ENCODE results near the gene P4HA2. TPM values are rescaled to one million over a fixed set of nuclear protein-coding genes. Genes with fewer than 3 reads are reported as not detected.

Gene P4HA2
- total and polyA plus RNA-seq, 2 donors (not counting 1 experiment from before 2014, with no cell fraction given): 184 to 553 TPM

- no peaks in the 10 kb centered on the region for H3K79me2 ChIP-seq (ENCODE audit: control insufficient read depth, insufficient read depth, low read length)
- peaks cover 26% of the 10 kb centered on the region for H3K36me3 ChIP-seq (ENCODE audit: control insufficient read depth, insufficient read depth, low read length)
- H3K9me3 ChIP-seq (ENCODE audit: control insufficient read depth, insufficient read depth, low read depth, low read length): no peaks in the 10 kb centered on the region
- DNase-seq (ENCODE audit: low read depth in 2 of 2): no peak
- H3K4me1 ChIP-seq (ENCODE audit: control insufficient read depth, extremely low read depth, insufficient read depth, low read length): peaks cover 15% of the 10 kb centered on the region
- no peak overlapping the region for H3K27ac ChIP-seq (ENCODE audit: insufficient read depth, low read length)
- no peaks in the 10 kb centered on the region for H4K20me1 ChIP-seq (ENCODE audit: control insufficient read depth, extremely low read depth, insufficient read depth, low read length)
- H3K27me3 ChIP-seq (ENCODE audit: control insufficient read depth, insufficient read depth, low read length): no peaks in the 10 kb centered on the region
- no peak overlapping the region for H3K9ac ChIP-seq (ENCODE audit: insufficient read depth, low read length)
- H3K4me2 ChIP-seq (ENCODE audit: extremely low read depth, insufficient read depth, low read length): no peak overlapping the region
- H3K4me3 ChIP-seq (replicated peaks in 1 of 4; ENCODE audit: control extremely low read depth in 1 of 4, insufficient read depth in 1 of 4, low read depth in 3 of 4, low read length in 4 of 4): no peak overlapping the region
- no peak overlapping the region for H2AFZ ChIP-seq (ENCODE audit: low read length)
- TF ChIP-seq CTCF (conservative IDR thresholded peaks at IDR 0.05 in 1 of 2, IDR thresholded peaks at IDR 0.05 in 1 of 2; ENCODE audit: low read depth in 1 of 2, low read length in 2 of 2) (no peak), EZH2 (IDR thresholded peaks at IDR 0.05; ENCODE audit: low read length, missing control alignments) (no peak)
These were observed 43.9 kb upstream of the P4HA2 start for GRCh38 chr5:132271251-132272246.

DNA sequence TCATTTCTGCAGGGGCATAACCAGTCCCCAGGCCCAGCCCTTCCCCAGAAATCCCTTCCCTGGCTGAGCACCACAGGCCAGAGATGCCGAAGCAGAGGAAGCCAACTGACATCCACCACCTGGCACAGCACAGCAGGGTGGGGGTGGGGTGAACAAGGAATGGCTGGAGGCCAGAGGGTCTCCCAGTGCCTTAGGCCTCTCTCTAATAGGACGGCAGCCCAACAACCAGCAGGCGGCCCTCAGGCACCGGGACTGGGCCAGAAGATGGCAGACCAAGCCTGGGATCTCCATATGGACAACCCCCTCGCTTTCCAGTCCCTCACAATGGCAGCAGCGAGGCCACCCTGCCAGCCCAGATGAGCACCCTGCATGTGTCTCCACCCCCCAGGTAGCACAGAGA lies 43.1 kb upstream of the P4HA2 start:
- Histone ChIP-seq H3K27me3 (ENCODE audit: control insufficient read depth, insufficient read depth, low read length) (no peaks in the 10 kb centered on the region), H3K4me1 (ENCODE audit: control insufficient read depth, extremely low read depth, insufficient read depth, low read length) (peaks cover 21% of the 10 kb centered on the region), H3K4me3 (replicated peaks in 1 of 4; ENCODE audit: control extremely low read depth in 1 of 4, insufficient read depth in 1 of 4, low read depth in 3 of 4, low read length in 4 of 4) (no peak overlapping the region), H4K20me1 (ENCODE audit: control insufficient read depth, extremely low read depth, insufficient read depth, low read length) (no peaks in the 10 kb centered on the region), H3K9ac (ENCODE audit: insufficient read depth, low read length) (no peak overlapping the region), H3K79me2 (ENCODE audit: control insufficient read depth, insufficient read depth, low read length) (no peaks in the 10 kb centered on the region), H2AFZ (ENCODE audit: low read length) (no peak overlapping the region), H3K27ac (ENCODE audit: insufficient read depth, low read length) (no peak overlapping the region), H3K36me3 (ENCODE audit: control insufficient read depth, insufficient read depth, low read length) (peaks cover 26% of the 10 kb centered on the region), H3K4me2 (ENCODE audit: extremely low read depth, insufficient read depth, low read length) (no peak overlapping the region), H3K9me3 (ENCODE audit: control insufficient read depth, insufficient read depth, low read depth, low read length) (no peaks in the 10 kb centered on the region)
- no peak for DNase-seq (ENCODE audit: low read depth in 2 of 2)
- TF ChIP-seq CTCF (conservative IDR thresholded peaks at IDR 0.05 in 1 of 2, IDR thresholded peaks at IDR 0.05 in 1 of 2; ENCODE audit: low read depth in 1 of 2, low read length in 2 of 2): no peak
- TF ChIP-seq EZH2 (IDR thresholded peaks at IDR 0.05; ENCODE audit: low read length, missing control alignments): no peak

GRCh38 chr5:132270335-132270665 lies 42.6 kb upstream of the P4HA2 start:
- no peaks in the 10 kb centered on the region for H3K9me3 ChIP-seq (ENCODE audit: control insufficient read depth, insufficient read depth, low read depth, low read length)
- DNase-seq (ENCODE audit: low read depth in 2 of 2): no peak
- no peaks in the 10 kb centered on the region for H3K27me3 ChIP-seq (ENCODE audit: control insufficient read depth, insufficient read depth, low read length)
- H3K4me2 ChIP-seq (ENCODE audit: extremely low read depth, insufficient read depth, low read length): no peak overlapping the region
- no peak overlapping the region for H2AFZ ChIP-seq (ENCODE audit: low read length)
- H3K9ac ChIP-seq (ENCODE audit: insufficient read depth, low read length): no peak overlapping the region
- peaks cover 25% of the 10 kb centered on the region for H3K4me1 ChIP-seq (ENCODE audit: control insufficient read depth, extremely low read depth, insufficient read depth, low read length)
- H3K79me2 ChIP-seq (ENCODE audit: control insufficient read depth, insufficient read depth, low read length): no peaks in the 10 kb centered on the region
- no peak for TF ChIP-seq CTCF (conservative IDR thresholded peaks at IDR 0.05 in 1 of 2, IDR thresholded peaks at IDR 0.05 in 1 of 2; ENCODE audit: low read depth in 1 of 2, low read length in 2 of 2)
- TF ChIP-seq EZH2 (IDR thresholded peaks at IDR 0.05; ENCODE audit: low read length, missing control alignments): no peak
- H3K27ac ChIP-seq (ENCODE audit: insufficient read depth, low read length): no peak overlapping the region
- H4K20me1 ChIP-seq (ENCODE audit: control insufficient read depth, extremely low read depth, insufficient read depth, low read length): no peaks in the 10 kb centered on the region
- H3K4me3 ChIP-seq (replicated peaks in 1 of 4; ENCODE audit: control extremely low read depth in 1 of 4, insufficient read depth in 1 of 4, low read depth in 3 of 4, low read length in 4 of 4): no peak overlapping the region
- H3K36me3 ChIP-seq (ENCODE audit: control insufficient read depth, insufficient read depth, low read length): peaks cover 26% of the 10 kb centered on the region

All from fibroblast of lung (primary cell).